WTC11 (cell line): ENCODE data around the gene TYRO3. TPM values are rescaled to one million over a fixed set of nuclear protein-coding genes. Genes with fewer than 3 reads are reported as not detected.

ENCODE experiments used
- ATAC-seq: fragments of 200-7000 bp; cut with Tn5 transposase; 2 replicates; pipeline ENCODE4 v1.10.0; 2021; ENCODE audit warnings: mild to moderate bottlenecking, moderate library complexity
- CTCF ChIA-PET: fragments of 300-600 bp; sonication (Branson Sonifier 250); formaldehyde crosslinking; loops from one replicate; lab custom pipeline; 2021; ENCODE audit warnings: antibody characterized with exemption; lab: Charles Lee
- POLR2A ChIA-PET: fragments of 350-600 bp; sonication (Branson Sonifier 250); formaldehyde crosslinking; loops from one replicate; lab custom pipeline; 2021; ENCODE audit warnings: antibody characterized with exemption; lab: Charles Lee
- DNase-seq: peaks from one replicate; pipeline ENCODE4 v3.0.0; 2021; ENCODE audit warnings: low spot score
- H3K27ac Mint-ChIP-seq: 2 replicates; pipeline ENCODE4 v1.8.0; 2021; ENCODE audit warnings: mixed read lengths
- H3K27me3 Mint-ChIP-seq: 2 replicates; pipeline ENCODE4 v1.8.0; 2021; ENCODE audit warnings: low read depth, mild to moderate bottlenecking, moderate library complexity, mixed read lengths
- H3K36me3 Mint-ChIP-seq: 2 replicates; pipeline ENCODE4 v1.8.0; 2021; ENCODE audit warnings: mixed read lengths
- H3K4me1 Mint-ChIP-seq: 2 replicates; pipeline ENCODE4 v1.8.0; 2022; ENCODE audit warnings: mixed read lengths
- H3K4me3 Mint-ChIP-seq: 2 replicates; pipeline ENCODE4 v1.8.0; 2021; ENCODE audit warnings: mild to moderate bottlenecking, moderate library complexity, mixed read lengths
- H3K9me3 Mint-ChIP-seq: 2 replicates; pipeline ENCODE4 v1.8.0; 2021; ENCODE audit warnings: mixed read lengths
- ATF6 ChIP-seq: sonication (generic); formaldehyde crosslinking; IDR thresholded peaks from 2 replicates; pipeline ENCODE4 v1.8.1; 2023; ENCODE audit warnings: mild to moderate bottlenecking, missing genetic modification reagents
- E2F5 ChIP-seq: sonication (generic); formaldehyde crosslinking; IDR thresholded peaks from 2 replicates; pipeline ENCODE4 v1.8.1; 2022; ENCODE audit warnings: mild to moderate bottlenecking, moderate library complexity, missing genetic modification reagents
- FOXP1 ChIP-seq: sonication (generic); formaldehyde crosslinking; IDR thresholded peaks from 2 replicates; pipeline ENCODE4 v1.8.0; 2022; ENCODE audit warnings: missing genetic modification reagents, mild to moderate bottlenecking, moderate library complexity, borderline replicate concordance
- GABPB1 ChIP-seq: sonication (generic); formaldehyde crosslinking; IDR thresholded peaks from 2 replicates; pipeline ENCODE4 v1.8.1; 2023; ENCODE audit warnings: mild to moderate bottlenecking, missing genetic modification reagents
- GRHL2 ChIP-seq: fragments of 250-450 bp; sonication (Bioruptor Pico); IDR thresholded peaks from 2 replicates; pipeline ENCODE4 v1.8.0; 2022; ENCODE audit warnings: mild to moderate bottlenecking, moderate library complexity; ENCODE audit not compliant: insufficient replicate concordance, severe bottlenecking
- JAZF1 ChIP-seq: fragments of 250-450 bp; sonication (Bioruptor Pico); IDR thresholded peaks from 2 replicates; pipeline ENCODE4 v1.9.0; 2021; ENCODE audit warnings: moderate library complexity, mild to moderate bottlenecking, inconsistent platforms
- NFATC4 ChIP-seq: fragments of 250-450 bp; sonication (Bioruptor Pico); IDR thresholded peaks from 2 replicates; pipeline ENCODE4 v1.9.0; 2021; ENCODE audit warnings: mild to moderate bottlenecking
- NFE2L1 ChIP-seq: sonication (generic); formaldehyde crosslinking; IDR thresholded peaks from 2 replicates; pipeline ENCODE4 v1.8.1; 2023; ENCODE audit warnings: missing genetic modification reagents
- PREB ChIP-seq: sonication (generic); formaldehyde crosslinking; IDR thresholded peaks from 2 replicates; pipeline ENCODE4 v1.8.1; 2022; ENCODE audit warnings: mild to moderate bottlenecking, missing genetic modification reagents, moderate library complexity, borderline replicate concordance
- PRRX2 ChIP-seq: fragments of 250-450 bp; sonication (Bioruptor Pico); IDR thresholded peaks from 2 replicates; pipeline ENCODE4 v1.8.0; 2021; ENCODE audit warnings: mild to moderate bottlenecking
- RORB ChIP-seq: fragments of 250-450 bp; sonication (Bioruptor Pico); IDR thresholded peaks from 2 replicates; pipeline ENCODE4 v1.9.0; 2021; ENCODE audit warnings: mild to moderate bottlenecking
- SP1 ChIP-seq: sonication (generic); formaldehyde crosslinking; conservative IDR thresholded peaks from 2 replicates; pipeline ENCODE4 v1.8.1; 2022; ENCODE audit warnings: missing genetic modification reagents
- TEAD4 ChIP-seq: sonication (generic); formaldehyde crosslinking; IDR thresholded peaks from 2 replicates; pipeline ENCODE4 v1.8.0; 2022; ENCODE audit warnings: mild to moderate bottlenecking, missing genetic modification reagents
- ZBTB21 ChIP-seq: sonication (generic); formaldehyde crosslinking; IDR thresholded peaks from 2 replicates; pipeline ENCODE4 v1.8.1; 2023; ENCODE audit warnings: mild to moderate bottlenecking, missing genetic modification reagents, borderline replicate concordance
- ZBTB43 ChIP-seq: sonication (generic); formaldehyde crosslinking; IDR thresholded peaks from 2 replicates; pipeline ENCODE4 v1.8.1; 2023; ENCODE audit warnings: mild to moderate bottlenecking, missing genetic modification reagents
- ZNF281 ChIP-seq: sonication (generic); formaldehyde crosslinking; IDR thresholded peaks from 2 replicates; pipeline ENCODE4 v1.8.0; 2023; ENCODE audit warnings: mild to moderate bottlenecking, missing genetic modification reagents
- ZNF416 ChIP-seq: fragments of 250-450 bp; sonication (Bioruptor Pico); IDR thresholded peaks from 2 replicates; pipeline ENCODE4 v1.9.0; 2021; ENCODE audit warnings: mild to moderate bottlenecking, inconsistent platforms
- ZNF423 ChIP-seq: fragments of 250-450 bp; sonication (Bioruptor Pico); IDR thresholded peaks from 2 replicates; pipeline ENCODE4 v2.1.2; 2022; ENCODE audit warnings: mild to moderate bottlenecking, moderate library complexity
- ZNF512 ChIP-seq: sonication (generic); formaldehyde crosslinking; IDR thresholded peaks from 2 replicates; pipeline ENCODE4 v1.8.1; 2022; ENCODE audit warnings: missing genetic modification reagents, borderline replicate concordance
- ZSCAN18 ChIP-seq: fragments of 250-450 bp; sonication (Bioruptor Pico); IDR thresholded peaks from 2 replicates; pipeline ENCODE4 v2.1.2; 2022; ENCODE audit warnings: mild to moderate bottlenecking, moderate library complexity
- total RNA-seq: library from RNA; stranded (reverse); gene quantifications from 3 replicates; pipeline ENCODE4 v1.2.3, GENCODE V29; 2021

TYRO3 gene
- total RNA-seq, 1 experiment from 2014 or later: 87.9 TPM

GRCh38 chr15:41567862-41568261, 8.8 kb downstream of the TYRO3 start:
- ChIA-PET CTCF (interaction anchor here (0.8 to 1.9 kb wide), 12 partner anchors 9 to 337 kb away, joined by 3 to 27 read pairs (median 4); partner anchors contain the start of genes MAPKBP1 and RPAP1), POLR2A (interaction anchor here (0.5 to 2.2 kb wide), 13 partner anchors 9 to 206 kb away, joined by 3 to 20 read pairs (median 6); partner anchors contain the start of genes MAPKBP1, RPAP1 and TYRO3)
- peak overlapping the region; percentile 41 for H3K4me3 Mint-ChIP-seq
- no peaks in the 10 kb centered on the region for H3K27me3 Mint-ChIP-seq
- peak; percentile 39 for ATAC-seq
- H3K27ac Mint-ChIP-seq: peak overlapping the region; percentile 95
- H3K9me3 Mint-ChIP-seq: no peaks in the 10 kb centered on the region
- TF ChIP-seq ZSCAN18 (no peak), JAZF1 (no peak), PRRX2 (CRISPR knock-in tag) (0 out of 2 replicates have a peak, but pooled peaks have one; percentile 10), SP1 (CRISPR knock-in tag) (no peak), ZNF512 (no peak), TEAD4 (CRISPR knock-in tag) (no peak), NFE2L1 (CRISPR knock-in tag) (no peak), NFATC4 (CRISPR knock-in tag) (no peak), RORB (CRISPR knock-in tag) (no peak), ATF6 (no peak), ZNF416 (CRISPR knock-in tag) (0 out of 2 replicates have a peak, but pooled peaks have one; percentile 57), ZNF423 (CRISPR knock-in tag) (peak; percentile 7; the same call in 1 of the 2 replicates), GRHL2 (CRISPR knock-in tag) (no peak)
- DNase-seq: no peak
- H3K4me1 Mint-ChIP-seq: peaks cover 68% of the 10 kb centered on the region
- peaks cover 32% of the 10 kb centered on the region for H3K36me3 Mint-ChIP-seq

GRCh38 chr15:41568350-41569017, 9.5 kb downstream of the TYRO3 start:
- H3K4me1 Mint-ChIP-seq: peaks cover 62% of the 10 kb centered on the region
- TF ChIP-seq ZNF281 (CRISPR knock-in tag): peak; percentile 98
- TF ChIP-seq PREB: no peak
- TF ChIP-seq E2F5: no peak
- peak; percentile 52; the same call in 1 of the 2 replicates for TF ChIP-seq GABPB1 (CRISPR knock-in tag)
- TF ChIP-seq SP1 (CRISPR knock-in tag): peak; percentile 77
- peak; percentile 85; the same call in 1 of the 2 replicates for TF ChIP-seq TEAD4 (CRISPR knock-in tag)
- peak; percentile 92; the same call in 1 of the 2 replicates for TF ChIP-seq FOXP1 (CRISPR knock-in tag)
- peak; percentile 50 for TF ChIP-seq ZBTB21 (CRISPR knock-in tag)
- 0 out of 2 replicates have a peak, but pooled peaks have one; percentile 50 for TF ChIP-seq ZBTB43 (CRISPR knock-in tag)

More at GRCh38 chr15:41568350-41569017, 9.5 kb downstream of the TYRO3 start:
- POLR2A ChIA-PET: interaction anchor here (0.5 to 2.2 kb wide), 15 partner anchors 9 to 206 kb away, joined by 3 to 20 read pairs (median 5); partner anchors contain the start of genes MAPKBP1, RPAP1 and TYRO3
- H3K36me3 Mint-ChIP-seq: peaks cover 38% of the 10 kb centered on the region
- CTCF ChIA-PET: interaction anchor here (0.8 to 1.9 kb wide), 14 partner anchors 7 to 336 kb away, joined by 3 to 27 read pairs (median 4); partner anchors contain the start of genes MAPKBP1 and RPAP1
- peak; percentile 78 for ATAC-seq
- peak; percentile 89 for DNase-seq
- peak overlapping the region; percentile 95 for H3K27ac Mint-ChIP-seq
- H3K27me3 Mint-ChIP-seq: no peaks in the 10 kb centered on the region
- peak overlapping the region; percentile 41 for H3K4me3 Mint-ChIP-seq
- H3K9me3 Mint-ChIP-seq: no peaks in the 10 kb centered on the region
